Activated CD4-positive, alpha-beta T cell treated with anti-CD3 and anti-CD28 coated beads, Interleukin-2, amount 50 U/mL, for 48 hours (primary cell): ENCODE results near the gene CCDC88C.

ENCODE experiments used
- DNase-seq, 2 experiments: peaks; one replicate each; pipeline ENCODE4 v3.0.0-alpha.2; 2020

CCDC88C gene

GRCh38 chr14:91306547-91306946 is 111.1 kb downstream of the CCDC88C start:
- no peak for DNase-seq

GRCh38 chr14:91305650-91306431 is 111.8 kb downstream of the CCDC88C start:
- no peak for DNase-seq

GRCh38 chr14:91303924-91304229 is 113.7 kb downstream of the CCDC88C start:
- no peak for DNase-seq

- DNase-seq, result peak; percentile 91 to 92
Measured at GRCh38 chr14:91303091-91303923, 114.3 kb downstream of the CCDC88C start.

- peak in 1 of 2 experiments; percentile 45 for DNase-seq
Measured at GRCh38 chr14:91302391-91302790, 115.2 kb downstream of the CCDC88C start.

- DNase-seq, result no peak
Measured at GRCh38 chr14:91300957-91301356, 116.7 kb downstream of the CCDC88C start.

- no peak for DNase-seq
Measured at GRCh38 chr14:91300283-91300895, 117.2 kb downstream of the CCDC88C start.

GRCh38 chr14:91299121-91300115 is 118.2 kb downstream of the CCDC88C start:
- DNase-seq, result peak; percentile 33 to 40

- no peak for DNase-seq
Measured at GRCh38 chr14:91298576-91298975, 119.0 kb downstream of the CCDC88C start.

- no peak for DNase-seq
Measured at GRCh38 chr14:91297081-91297711, 120.4 kb downstream of the CCDC88C start.

GRCh38 chr14:91295851-91296796 is 121.5 kb downstream of the CCDC88C start:
- DNase-seq, result no peak

- no peak for DNase-seq
Measured at GRCh38 chr14:91295276-91295845, 122.3 kb downstream of the CCDC88C start.

GRCh38 chr14:91294153-91294552 is 123.5 kb downstream of the CCDC88C start:
- DNase-seq, result no peak

- no peak for DNase-seq
Measured at GRCh38 chr14:91293281-91293680, 124.3 kb downstream of the CCDC88C start.

- no peak for DNase-seq
Measured at GRCh38 chr14:91292491-91292890, 125.1 kb downstream of the CCDC88C start.

- DNase-seq, result no peak
Measured at GRCh38 chr14:91291786-91292405, 125.7 kb downstream of the CCDC88C start.

GRCh38 chr14:91290986-91291385 is 126.6 kb downstream of the CCDC88C start:
- DNase-seq, result no peak

- DNase-seq, result no peak
Measured at GRCh38 chr14:91289464-91289863, 128.2 kb downstream of the CCDC88C start.

- DNase-seq, result no peak
Measured at GRCh38 chr14:91288876-91289275, 128.7 kb downstream of the CCDC88C start.

- DNase-seq, result peak; percentile 88 to 90
Measured at GRCh38 chr14:91286530-91286937, 131.1 kb downstream of the CCDC88C start.
